GM13977 (cell line): ENCODE results near the gene CCDC27.

Experiments used
- DNase-seq: peaks from one replicate; pipeline ENCODE4 v3.0.0; 2012; ENCODE audit warnings: low spot score
- CTCF ChIP-seq: IDR thresholded peaks from 2 replicates; pipeline ENCODE4 v1.5.1; 2012; ENCODE audit warnings: mild to moderate bottlenecking, control low read depth; ENCODE audit not compliant: insufficient read depth; ENCODE audit errors: extremely low read depth, missing control alignments
- in situ Hi-C: fragments of 300-500 bp; cut with MboI; formaldehyde crosslinking; loops from one replicate; pipeline ENCODE4 v1.12.0; 2022; ENCODE audit warnings: low sequenced_read_pairs, low pct_unique_long_range_greater_than_20kb, mixed read lengths, inconsistent platforms; ENCODE audit not compliant: unreplicated experiment

CCDC27 gene

GRCh38 chr1:3771108-3772026, 19.1 kb downstream of the CCDC27 start:
- DNase-seq = no peak
- TF ChIP-seq CTCF = no peak
- in situ Hi-C loops = no loop called here

GRCh38 chr1:3772027-3772714, 19.9 kb downstream of the CCDC27 start:
- TF ChIP-seq CTCF = no peak
- DNase-seq = peak; percentile 100
- in situ Hi-C loops = no loop called here

GRCh38 chr1:3772715-3773571, 20.7 kb downstream of the CCDC27 start, which contains the start of gene SMIM1:
SMIM1 (plus strand) TSS chr1:3772749; CDS start chr1:3775374, 2,625 bp downstream.
- no peak for TF ChIP-seq CTCF
- in situ Hi-C loops = no loop called here

GRCh38 chr1:3773572-3774275, 21.5 kb downstream of the CCDC27 start:
- in situ Hi-C loops = no loop called here
- peak; percentile 42 for DNase-seq
- no peak for TF ChIP-seq CTCF

More at GRCh38 chr1:3772715-3773571, 20.7 kb downstream of the CCDC27 start, which contains the start of gene SMIM1:
- peak; percentile 64 for DNase-seq

GRCh38 chr1:3774276-3774945, 22.2 kb downstream of the CCDC27 start:
- in situ Hi-C loops = no loop called here
- no peak for TF ChIP-seq CTCF
- no peak for DNase-seq
